SK-N-SH (cell line): ENCODE results near the gene VEZF1. TPM values are rescaled to one million over a fixed set of nuclear protein-coding genes. Genes with fewer than 3 reads are reported as not detected.
A peak's percentile ranks its signal among the peaks of the same experiment; 100 is the strongest.

Experiments
- CTCF ChIA-PET: fragments of 300-600, 350-600 bp; formaldehyde crosslinking; extraction: SDS; loops from one replicate; lab custom pipeline; 2021; lab: Yijun Ruan, JAX
- POLR2A ChIA-PET: fragments of 350-600 bp; sonication (Branson Sonifier 250); formaldehyde crosslinking; extraction: SDS; loops from one replicate; lab custom pipeline; 2020; ENCODE audit warnings: antibody characterized with exemption, inconsistent platforms; lab: Yijun Ruan, JAX
- DNase-seq: peaks from one replicate; pipeline ENCODE4 v3.0.0; 2012
- H2AFZ ChIP-seq: fragments of 200-600 bp; sonication (generic); 2 replicates; pipeline ENCODE4 v1.8.1; 2016; ENCODE audit warnings: antibody characterized with exemption, mild to moderate bottlenecking, low read depth
- H3F3A ChIP-seq: fragments of 200-600 bp; sonication (generic); replicated peaks from 2 replicates; pipeline ENCODE3; 2016; ENCODE audit warnings: antibody characterized with exemption, mild to moderate bottlenecking; ENCODE audit not compliant: insufficient read depth
- H3K27ac ChIP-seq, 2 experiments: fragments of 200-500 bp in 1 of 2; fragments of 200-600 bp in 1 of 2; sonication (Bioruptor generic) in 1 of 2; sonication (generic), shearing (Covaris generic) in 1 of 2; 2 replicates each; pipeline versions ENCODE4 v1.5.1 to v1.6.1; 2014 to 2016; ENCODE audit warnings: low read depth in 2 of 2, inconsistent platforms in 1 of 2, low read length in 1 of 2, mild to moderate bottlenecking in 1 of 2, mixed read lengths in 1 of 2
- H3K27me3 ChIP-seq: fragments of 200-600 bp; sonication (generic), shearing (Covaris generic); 2 replicates; pipeline ENCODE4 v1.6.1; 2016; ENCODE audit warnings: mixed run types; ENCODE audit not compliant: insufficient read depth
- H3K36me3 ChIP-seq, 2 experiments: fragments of 200-500 bp in 1 of 2; fragments of 200-600 bp in 1 of 2; sonication (Bioruptor generic) in 1 of 2; sonication (generic) in 1 of 2; replicated peaks in 1 of 2; 2 replicates each; pipeline versions ENCODE3 to v1.5.1; 2014 to 2016; ENCODE audit warnings: low read length in 1 of 2, mild to moderate bottlenecking in 1 of 2; ENCODE audit not compliant: insufficient read depth in 2 of 2, control insufficient read depth in 1 of 2
- H3K4me1 ChIP-seq, 2 experiments: fragments of 200-500 bp in 1 of 2; fragments of 200-600 bp in 1 of 2; sonication (Bioruptor generic) in 1 of 2; sonication (generic), shearing (Covaris generic) in 1 of 2; 2 replicates each; pipeline versions ENCODE4 v1.5.1 to v1.6.1; 2014 to 2016; ENCODE audit warnings: low read depth in 1 of 2, low read length in 1 of 2, mixed run types in 1 of 2; ENCODE audit not compliant: insufficient read depth in 2 of 2, control insufficient read depth in 1 of 2
- H3K4me2 ChIP-seq: fragments of 200-600 bp; sonication (generic), shearing (Covaris generic); 2 replicates; pipeline ENCODE4 v1.6.1; 2017; ENCODE audit warnings: mixed run types
- H3K4me3 ChIP-seq, 2 experiments: fragments of 200-500 bp in 1 of 2; fragments of 200-600 bp in 1 of 2; sonication (Bioruptor generic) in 1 of 2; sonication (generic), shearing (Covaris generic) in 1 of 2; 2 replicates each; pipeline versions ENCODE4 v1.5.1 to v1.8.1; 2014 to 2016; ENCODE audit warnings: low read depth in 2 of 2, inconsistent platforms in 1 of 2, low read length in 1 of 2, mild to moderate bottlenecking in 1 of 2, mixed read lengths in 1 of 2, moderate library complexity in 1 of 2
- H3K79me2 ChIP-seq: fragments of 200-600 bp; sonication (generic); 2 replicates; pipeline ENCODE4 v1.8.1; 2017; ENCODE audit warnings: mild to moderate bottlenecking; ENCODE audit not compliant: insufficient read depth
- H3K9ac ChIP-seq: fragments of 200-600 bp; sonication (generic); 2 replicates; pipeline ENCODE4 v1.6.1; 2017; ENCODE audit warnings: mixed run types
- H3K9me2 ChIP-seq: fragments of 200-600 bp; sonication (generic); 2 replicates; pipeline ENCODE4 v1.6.1; 2017; ENCODE audit warnings: mixed run types
- H3K9me3 ChIP-seq: fragments of 200-600 bp; sonication (generic); 2 replicates; pipeline ENCODE4 v1.6.1; 2017; ENCODE audit warnings: mixed run types, mild to moderate bottlenecking, moderate library complexity
- H4K20me1 ChIP-seq: fragments of 200-600 bp; sonication (generic); 2 replicates; pipeline ENCODE4 v1.6.1; 2017; ENCODE audit warnings: mild to moderate bottlenecking, mixed run types; ENCODE audit not compliant: insufficient read depth
- CTCF ChIP-seq: fragments of 200-600 bp; sonication (generic); IDR thresholded peaks from 2 replicates; pipeline ENCODE4 v1.6.1; 2017; ENCODE audit warnings: antibody characterized with exemption, mild to moderate bottlenecking, moderate library complexity
- ELF1 ChIP-seq: IDR thresholded peaks from 2 replicates; pipeline ENCODE4 v1.4.0; 2012
- EP300 ChIP-seq, 2 experiments: IDR thresholded peaks; 2 replicates each; pipeline versions ENCODE4 v1.4.0 to v1.6.1; 2012; ENCODE audit warnings: borderline replicate concordance in 1 of 2, low read depth in 1 of 2, low read length in 1 of 2
- EZH2phosphoT487 ChIP-seq: fragments of 200-600 bp; sonication (generic); IDR thresholded peaks from 2 replicates; pipeline ENCODE4 v1.6.1; 2017; ENCODE audit warnings: low read depth, mixed run types, mild to moderate bottlenecking, antibody characterized with exemption, moderate library complexity, borderline replicate concordance
- FOXJ3 ChIP-seq: sonication (generic); formaldehyde crosslinking; IDR thresholded peaks from 2 replicates; pipeline ENCODE4 v1.5.1; 2020; ENCODE audit warnings: mild to moderate bottlenecking, missing genetic modification reagents
- FOXM1 ChIP-seq: IDR thresholded peaks from 2 replicates; pipeline ENCODE4 v1.4.0; 2012; ENCODE audit warnings: low read depth, mild to moderate bottlenecking
- GATA2 ChIP-seq: sonication (generic); formaldehyde crosslinking; IDR thresholded peaks from 2 replicates; pipeline ENCODE4 v1.5.0; 2020; ENCODE audit warnings: mild to moderate bottlenecking, missing genetic modification reagents
- IRF3 ChIP-seq: fragments of 150-350 bp; IDR thresholded peaks from 2 replicates; pipeline ENCODE4 v1.6.1; 2016; ENCODE audit warnings: mild to moderate bottlenecking, low read depth, low read length
- JUND ChIP-seq: IDR thresholded peaks from 2 replicates; pipeline ENCODE4 v1.4.0; 2012
- MEF2A ChIP-seq: IDR thresholded peaks from 2 replicates; pipeline ENCODE4 v1.4.0; 2012; ENCODE audit warnings: low read depth, borderline replicate concordance
- MXI1 ChIP-seq: IDR thresholded peaks from 2 replicates; pipeline ENCODE4 v1.6.1; 2012; ENCODE audit warnings: mild to moderate bottlenecking, low read depth, low read length, improper control_type of control experiment
- NRF1 ChIP-seq: IDR thresholded peaks from 2 replicates; pipeline ENCODE4 v1.6.1; 2012; ENCODE audit warnings: low read depth, mild to moderate bottlenecking, low read length
- POLR2AphosphoS5 ChIP-seq: IDR thresholded peaks from 2 replicates; pipeline ENCODE4 v1.6.1; 2012; ENCODE audit warnings: low read depth, low read length
- RAD21 ChIP-seq: IDR thresholded peaks from 2 replicates; pipeline ENCODE4 v1.6.1; 2012; ENCODE audit warnings: mild to moderate bottlenecking, low read length
- RCOR1 ChIP-seq: fragments of 150-350 bp; IDR thresholded peaks from 2 replicates; pipeline ENCODE4 v1.6.1; 2017; ENCODE audit warnings: antibody characterized with exemption, low read length
- RFX5 ChIP-seq: IDR thresholded peaks from 2 replicates; pipeline ENCODE4 v1.6.1; 2012; ENCODE audit warnings: mild to moderate bottlenecking, improper control_type of control experiment, low read length
- RXRA ChIP-seq: IDR thresholded peaks from 2 replicates; pipeline ENCODE4 v1.4.0; 2012; ENCODE audit warnings: low read depth, mild to moderate bottlenecking, borderline replicate concordance
- SIN3A ChIP-seq: IDR thresholded peaks from 2 replicates; pipeline ENCODE4 v1.6.1; 2012; ENCODE audit warnings: low read depth, mild to moderate bottlenecking, low read length, moderate library complexity, borderline replicate concordance
- SMC3 ChIP-seq: IDR thresholded peaks from 2 replicates; pipeline ENCODE4 v1.6.1; 2012; ENCODE audit warnings: low read depth, low read length, improper control_type of control experiment
- TAF1 ChIP-seq: IDR thresholded peaks from 2 replicates; pipeline ENCODE4 v1.6.1; 2012; ENCODE audit warnings: low read depth, mild to moderate bottlenecking, low read length, moderate library complexity, borderline replicate concordance
- TCF12 ChIP-seq: IDR thresholded peaks from 2 replicates; pipeline ENCODE4 v1.4.0; 2012
- TEAD4 ChIP-seq: IDR thresholded peaks from 2 replicates; pipeline ENCODE4 v1.4.0; 2012; ENCODE audit warnings: mild to moderate bottlenecking, borderline replicate concordance; ENCODE audit not compliant: insufficient read depth
- USF2 ChIP-seq: fragments of 150-350 bp; IDR thresholded peaks from 2 replicates; pipeline ENCODE4 v1.6.1; 2017; ENCODE audit warnings: antibody characterized with exemption, low read length, low read depth, borderline replicate concordance
- YY1 ChIP-seq: IDR thresholded peaks from 2 replicates; pipeline ENCODE4 v1.4.0; 2012; ENCODE audit warnings: low read depth, mild to moderate bottlenecking
- ZBTB33 ChIP-seq: IDR thresholded peaks from 2 replicates; pipeline ENCODE4 v1.4.0; 2012; ENCODE audit warnings: low read depth, borderline replicate concordance
- WGBS: methylation state at CpG from one replicate; pipeline ENCODE4 v1.1.6; 2017; ENCODE audit warnings: low lambda C conversion rate; 5-methylcytosine and 5-hydroxymethylcytosine counted together
- polyA plus RNA-seq, 3 experiments: library from polyadenylated mRNA; depleted of rRNA; stranded (reverse); fragments of >200 nt; gene quantifications; 2 replicates each; pipeline ENCODE4 v1.2.3, GENCODE V29; 2012

The VEZF1 gene
- polyA plus RNA-seq, 1 of the 3 experiments (the other 2 are of a cell fraction): 35.1 TPM

- H4K20me1 ChIP-seq: no peaks in the 10 kb centered on the region
- 2% methylated on average over 27 of the region's 79 CpGs for WGBS
- no peak for TF ChIP-seq CTCF
- no peak for TF ChIP-seq ZBTB33
- TF ChIP-seq TAF1: peak; percentile 55; the same call in 1 of the 2 replicates
- TF ChIP-seq EP300 (IDR thresholded peaks at IDR 0.05; ENCODE audit: borderline replicate concordance in 1 of 2, low read depth in 1 of 2, low read length in 1 of 2): peak in 1 of 2 experiments; percentile 43; a peak in 1 of 4 replicates
- no peak for TF ChIP-seq SIN3A
- TF ChIP-seq IRF3: no peak
- TF ChIP-seq JUND: no peak
- no peak for TF ChIP-seq USF2
- no peak for TF ChIP-seq MEF2A
- no peak for TF ChIP-seq FOXJ3 (CRISPR knock-in tag)
- TF ChIP-seq SMC3: peak; percentile 23; the same call in 1 of the 2 replicates
- TF ChIP-seq RFX5: no peak
- no peak for TF ChIP-seq FOXM1
- TF ChIP-seq GATA2: no peak
- no peak for TF ChIP-seq ELF1
- peak; percentile 17; the same call in 1 of the 2 replicates for TF ChIP-seq RAD21
- 0 out of 2 replicates have a peak, but pooled peaks have one; percentile 16 for TF ChIP-seq TCF12
- no peak for TF ChIP-seq POLR2AphosphoS5
- TF ChIP-seq RCOR1: no peak
- TF ChIP-seq EZH2phosphoT487: no peak
- no peak for TF ChIP-seq RXRA
- TF ChIP-seq TEAD4: no peak
- no peak for TF ChIP-seq NRF1
- TF ChIP-seq MXI1: peak; percentile 24; the same call in 1 of the 2 replicates
- no peak for TF ChIP-seq YY1
These were observed 32.7 kb downstream of the VEZF1 start, which contains the start of gene CUEDC1 for GRCh38 chr17:57955183-57955931. Gene CUEDC1, minus strand, starts transcription at chr17:57955412. Its CDS starts 69,848 bp downstream, at chr17:57885564.

More at GRCh38 chr17:57955183-57955931, 32.7 kb downstream of the VEZF1 start, which contains the start of gene CUEDC1:
- H2AFZ ChIP-seq: peak within 1 kb of the TSS; percentile 90
- peak within 1 kb of the TSS; percentile 96 for H3K9ac ChIP-seq
- ChIA-PET POLR2A (interaction anchor here (0.8 to 2.2 kb wide), 6 partner anchors 16 to 105 kb away, joined by 3 to 8 read pairs (median 4); partner anchors contain the start of genes MRPS23 and VEZF1), CTCF (interaction anchor here (0.6 to 4.7 kb wide), 32 partner anchors 9 to 684 kb away, joined by 3 to 43 read pairs (median 6); no protein-coding TSS in a partner anchor)
- peak within 1 kb of the TSS; percentile 67 to 92 for H3K4me3 ChIP-seq
- H3K79me2 ChIP-seq: peaks cover 52% of the 10 kb centered on the region
- H3K9me2 ChIP-seq: no peaks in the 10 kb centered on the region
- H3K9me3 ChIP-seq: no peaks in the 10 kb centered on the region
- no peaks in the 10 kb centered on the region for H3K27me3 ChIP-seq
- H3K27ac ChIP-seq: peak within 1 kb of the TSS; percentile 71 to 79
- peak within 1 kb of the TSS; percentile 100 for H3K4me2 ChIP-seq
- peak; percentile 98 for DNase-seq
- H3K36me3 ChIP-seq: no peaks in the 10 kb centered on the region
- peaks cover 26 to 41% of the 10 kb centered on the region in 2 experiments; a peak in 3 of 4 replicates for H3K4me1 ChIP-seq
- peaks cover 22% of the 10 kb centered on the region for H3F3A ChIP-seq
